Left lung (tissue), 10 donors: ENCODE results near the gene NFXL1. TPM values are rescaled to one million over a fixed set of nuclear protein-coding genes. Genes with fewer than 3 reads are reported as not detected.
"Not testable (repeated sequence)": the region's sequence is repeated elsewhere in the genome, so short reads cannot be mapped to it uniquely, and the experiment has no call there.

ENCODE experiments used
- ATAC-seq: fragments of 200-7000 bp; cut with Tn5 transposase; one replicate; pipeline ENCODE4 v1.9.1; 2020; ENCODE audit warnings: moderate library complexity
- DNase-seq, 4 donors: peaks; one replicate each; pipeline ENCODE4 v3.0.0-alpha.2; 2013 to 2020
- H3K27ac ChIP-seq, 2 donors: fragments of 200-600 bp; sonication (generic) in 1 of 2; one replicate each; pipeline versions ENCODE4 v1.5.0 to v1.8.0; 2020 to 2021
- H3K27me3 ChIP-seq, 2 donors: fragments of 200-600 bp; sonication (generic) in 1 of 2; one replicate each; pipeline versions ENCODE4 v1.5.0 to v1.8.0; 2020 to 2021
- H3K36me3 ChIP-seq, 2 donors: fragments of 200-600 bp; sonication (generic) in 1 of 2; one replicate each; pipeline versions ENCODE4 v1.5.0 to v1.8.0; 2020 to 2021
- H3K4me1 ChIP-seq, 2 donors: fragments of 200-600 bp; one replicate each; pipeline ENCODE4 v1.8.0; 2021
- H3K4me3 ChIP-seq, 2 donors: fragments of 200-600 bp; sonication (generic) in 1 of 2; one replicate each; pipeline versions ENCODE4 v1.5.0 to v1.8.0; 2020 to 2021; ENCODE audit warnings: mild to moderate bottlenecking in 1 of 2
- H3K9me3 ChIP-seq, 2 donors: fragments of 200-600 bp; sonication (generic) in 1 of 2; one replicate each; pipeline versions ENCODE4 v1.5.0 to v1.8.0; 2020 to 2021
- CTCF ChIP-seq, 2 donors: fragments of 200-600 bp; sonication (generic) in 1 of 2; IDR thresholded peaks; one replicate each; pipeline versions ENCODE4 v1.5.0 to v1.8.0; 2021; ENCODE audit warnings: antibody characterized with exemption in 2 of 2
- intact Hi-C, 2 donors: fragments of 100-400 bp; cut with DNase I; formaldehyde crosslinking; loops; one replicate each; pipeline versions ENCODE4 v1.11.2 to v1.14.2; 2022
- polyA plus RNA-seq, 6 donors: library from polyadenylated mRNA; unstranded; fragments of 120-200 nt; gene quantifications; one replicate each; pipeline ENCODE4 v1.2.1, GENCODE V29; 2013; ENCODE audit not compliant: insufficient read length in 6 of 6
- total RNA-seq, 2 donors: library from RNA; stranded (reverse); fragmentation: NEBNext Ultra II Directional; extraction: Animal tissue kit (Norgen Biotek cat#: 25700); gene quantifications; one replicate each; pipeline ENCODE4 v1.2.1, GENCODE V29; 2021
- donor health status: DM: no; HTN: yes; CAD: no.
- donor health status: DM: no; HTN: no; CAD: no.

NFXL1 gene
- total and polyA plus RNA-seq, 8 donors: 10.1 to 31.6 (median 25.5) TPM

GRCh38 chr4:47929682-47930201 lies 15.4 kb upstream of the NFXL1 start:
- Histone ChIP-seq H3K4me1 (peaks cover 0 to 7% of the 10 kb centered on the region in 2 donors), H3K9me3 (no peaks in the 10 kb centered on the region), H3K27ac (no peak overlapping the region), H3K27me3 (no peaks in the 10 kb centered on the region), H3K36me3 (no peaks in the 10 kb centered on the region), H3K4me3 (no peak overlapping the region)
- intact Hi-C loops: loop anchor here in 1 of 2 donors (10.0 kb wide), 1 partner anchor 245 kb away; no protein-coding TSS in a partner anchor
- ATAC-seq: no peak
- no peak for TF ChIP-seq CTCF (IDR thresholded peaks at IDR 0.05)
- DNase-seq: no peak

GRCh38 chr4:47926667-47927258 lies 12.4 kb upstream of the NFXL1 start:
- Histone ChIP-seq H3K4me1 (peaks cover 0 to 7% of the 10 kb centered on the region in 2 donors), H3K9me3 (no peaks in the 10 kb centered on the region), H3K36me3 (no peaks in the 10 kb centered on the region), H3K27me3 (no peaks in the 10 kb centered on the region), H3K27ac (no peak overlapping the region), H3K4me3 (no peak overlapping the region)
- DNase-seq: peak in 2 of 4 donors; percentile 41 to 64
- ATAC-seq: peak; percentile 98
- intact Hi-C loops: no loop called here
- peak; percentile 38 for TF ChIP-seq CTCF (IDR thresholded peaks at IDR 0.05)

- H3K4me1 ChIP-seq, intact Hi-C loops, DNase-seq, H3K4me3 ChIP-seq, H3K27me3 ChIP-seq, H3K9me3 ChIP-seq, ATAC-seq, H3K36me3 ChIP-seq: not testable (repeated sequence)
- H3K27ac ChIP-seq: peak overlapping the region in 1 of 2 donors; percentile 65
These were observed 8.9 kb upstream of the NFXL1 start for GRCh38 chr4:47923261-47923608.

- ATAC-seq, H3K4me1 ChIP-seq, DNase-seq, H3K36me3 ChIP-seq, H3K9me3 ChIP-seq, intact Hi-C loops, H3K4me3 ChIP-seq, H3K27me3 ChIP-seq: not testable (repeated sequence)
- H3K27ac ChIP-seq: peak overlapping the region in 1 of 2 donors; percentile 54
These were observed 8.3 kb upstream of the NFXL1 start for GRCh38 chr4:47922436-47923260.

- H3K4me3 ChIP-seq, intact Hi-C loops, ATAC-seq, H3K36me3 ChIP-seq, H3K27ac ChIP-seq, H3K27me3 ChIP-seq, DNase-seq, H3K9me3 ChIP-seq: not testable (repeated sequence)
- peaks cover 7 to 22% of the 10 kb centered on the region in 2 donors for H3K4me1 ChIP-seq
These were observed 2.8 kb upstream of the NFXL1 start for GRCh38 chr4:47917163-47917562.

- Histone ChIP-seq H3K27me3 (no peaks in the 10 kb centered on the region), H3K9me3 (no peaks in the 10 kb centered on the region), H3K4me1 (peaks cover 7 to 31% of the 10 kb centered on the region in 2 donors), H3K36me3 (peaks cover 0 to 2% of the 10 kb centered on the region in 2 donors), H3K4me3 (peak overlapping the region in 1 of 2 donors; percentile 92), H3K27ac (peak overlapping the region in 1 of 2 donors; percentile 88)
- DNase-seq (no peak), ATAC-seq (no peak)
- no peak for TF ChIP-seq CTCF (IDR thresholded peaks at IDR 0.05)
- intact Hi-C loops: no loop called here
These were observed 995 bp upstream of the NFXL1 start for GRCh38 chr4:47915378-47915777.
